ENCODE results near the gene LRCH4.

DNA sequence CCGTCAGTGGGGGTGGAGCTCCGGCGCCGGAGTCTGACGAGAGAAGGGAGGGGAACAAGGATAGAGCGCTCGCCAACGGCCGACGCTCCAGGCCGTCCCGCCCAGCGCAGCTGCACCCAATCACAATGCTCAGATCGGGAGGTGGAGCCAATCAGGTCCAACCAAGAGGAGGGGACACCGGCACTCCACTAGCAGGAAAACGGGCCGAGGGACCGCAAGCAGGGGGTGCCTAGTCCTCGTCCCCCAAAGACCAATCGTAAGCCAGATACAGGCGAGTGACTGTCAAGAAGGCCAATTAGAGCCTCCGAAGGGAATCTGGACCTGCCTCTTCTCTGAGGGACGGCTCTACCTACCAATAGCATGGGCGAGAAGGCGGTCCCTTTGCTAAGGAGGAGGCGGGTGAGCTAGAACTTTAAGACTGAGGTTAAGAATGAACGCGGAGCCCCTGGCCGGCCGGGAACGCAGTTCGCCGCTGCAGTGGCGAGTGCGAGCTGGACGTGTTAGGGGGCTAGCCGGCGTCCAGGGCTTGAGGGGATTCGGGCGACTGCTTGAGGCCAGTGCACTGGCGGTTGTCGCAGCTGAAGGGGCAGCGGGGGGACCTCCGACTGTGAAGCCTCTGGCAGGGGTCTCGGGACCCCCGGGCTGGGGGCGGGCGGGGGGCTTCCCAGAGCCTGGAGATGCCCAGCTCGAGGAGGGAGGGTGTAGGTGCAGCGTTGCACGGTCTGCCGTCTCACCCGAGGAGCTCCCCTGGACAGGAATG is 517 bp upstream of the LRCH4 start, which contains the start of gene FBXO24:
- peak; percentile 89 for TF ChIP-seq POLR2A (IDR thresholded peaks at IDR 0.05; ENCODE audit: low read length)
- TF ChIP-seq GATA1 (IDR thresholded peaks at IDR 0.05; ENCODE audit: low read depth, low read length): no peak
